ENCODE results near the gene PCDHA1. TPM values are rescaled to one million over a fixed set of nuclear protein-coding genes. Genes with fewer than 3 reads are reported as not detected.

PCDHA1 gene
- total and polyA plus RNA-seq, 2 experiments from 2014 or later: 0.29 TPM; not detected in 1

DNA sequence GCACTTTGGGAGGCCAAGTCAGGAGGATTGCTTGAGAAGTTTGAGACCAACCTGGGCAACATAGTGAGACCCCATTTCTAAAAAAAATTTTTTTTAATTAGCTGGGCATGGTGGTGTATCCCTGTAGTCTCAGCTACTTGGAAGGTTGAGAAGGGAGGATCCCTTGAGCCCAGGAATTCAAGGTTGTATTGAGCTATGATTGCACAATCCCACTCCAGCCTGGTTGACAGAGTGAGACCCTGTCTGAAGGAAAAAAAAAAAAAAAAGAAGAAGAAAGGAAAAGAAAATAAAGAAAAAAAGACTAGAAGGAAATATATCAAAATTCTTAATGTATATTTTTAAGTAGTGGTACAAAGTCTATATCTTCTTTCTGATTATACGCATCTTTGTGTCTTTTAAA, 236.4 kb downstream of the PCDHA1 start:
- H3K36me3 ChIP-seq: no peaks in the 10 kb centered on the region
- no peak for TF ChIP-seq CTCF (IDR thresholded peaks at IDR 0.05; ENCODE audit: low read depth, low read length)
- H3K9me3 ChIP-seq (ENCODE audit: low read depth): no peaks in the 10 kb centered on the region
- peaks cover 17% of the 10 kb centered on the region for H3K4me1 ChIP-seq (ENCODE audit: low read depth)
- DNase-seq (ENCODE audit: low read depth in 1 of 2, low spot score in 1 of 2): no peak
- no peak overlapping the region for H3K4me3 ChIP-seq
- H3K27ac ChIP-seq: no peak overlapping the region
- no peaks in the 10 kb centered on the region for H3K27me3 ChIP-seq

DNA sequence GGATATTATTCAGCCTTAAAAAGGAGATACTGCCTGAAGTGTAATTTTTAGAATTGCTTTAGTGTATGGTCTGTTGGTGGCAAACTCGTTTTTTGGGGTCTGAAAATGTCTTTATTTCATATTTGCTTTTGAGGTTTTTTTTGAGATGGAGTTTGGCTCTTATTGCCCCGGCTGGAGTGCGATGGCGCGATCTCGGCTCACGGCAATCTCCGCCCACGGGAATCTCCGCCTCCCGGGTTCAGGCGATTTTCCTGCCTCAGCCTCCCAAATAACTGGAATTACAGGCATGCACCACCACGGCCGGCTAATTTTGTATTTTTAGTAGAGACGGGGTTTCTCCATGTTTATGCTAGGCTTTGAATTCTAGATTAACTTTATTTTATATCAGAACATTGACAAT, 245.1 kb downstream of the PCDHA1 start:
- DNase-seq (ENCODE audit: low read depth in 1 of 2, low spot score in 1 of 2): no peak
- no peaks in the 10 kb centered on the region for H3K27me3 ChIP-seq
- H3K36me3 ChIP-seq: no peaks in the 10 kb centered on the region
- peaks cover 21% of the 10 kb centered on the region for H3K4me1 ChIP-seq (ENCODE audit: low read depth)
- no peak overlapping the region for H3K4me3 ChIP-seq
- H3K27ac ChIP-seq: no peak overlapping the region
- TF ChIP-seq CTCF (IDR thresholded peaks at IDR 0.05; ENCODE audit: low read depth, low read length): no peak
- no peaks in the 10 kb centered on the region for H3K9me3 ChIP-seq (ENCODE audit: low read depth)

GRCh38 chr5:141032626-141033025, 246.7 kb downstream of the PCDHA1 start:
- Histone ChIP-seq H3K4me1 (ENCODE audit: low read depth) (peaks cover 5% of the 10 kb centered on the region), H3K4me3 (no peak overlapping the region), H3K9me3 (ENCODE audit: low read depth) (no peaks in the 10 kb centered on the region), H3K36me3 (no peaks in the 10 kb centered on the region), H3K27ac (no peak overlapping the region), H3K27me3 (no peaks in the 10 kb centered on the region)
- no peak for TF ChIP-seq CTCF (IDR thresholded peaks at IDR 0.05; ENCODE audit: low read depth, low read length)
- no peak for DNase-seq (ENCODE audit: low read depth in 1 of 2, low spot score in 1 of 2)

DNA sequence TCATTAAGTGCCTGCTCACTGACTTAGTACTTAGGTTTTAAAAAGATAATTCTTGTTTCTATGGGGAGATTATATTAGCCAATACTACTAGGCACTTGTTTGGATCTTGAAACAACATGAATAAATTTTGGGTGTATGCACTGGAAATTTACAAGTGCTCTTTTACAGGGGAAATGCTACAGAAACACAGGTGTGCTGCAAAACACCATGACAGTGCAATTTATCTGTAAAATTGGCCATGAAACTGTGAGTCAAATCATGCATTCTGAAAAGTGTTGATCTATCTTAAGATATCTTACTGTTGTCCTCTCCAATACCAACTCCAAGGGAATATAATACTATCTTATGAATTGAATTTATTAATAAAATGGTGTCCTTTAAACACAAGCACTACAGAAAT, 253.1 kb downstream of the PCDHA1 start:
- Histone ChIP-seq H3K4me1 (ENCODE audit: low read depth) (no peaks in the 10 kb centered on the region), H3K4me3 (no peak overlapping the region), H3K27ac (no peak overlapping the region), H3K27me3 (no peaks in the 10 kb centered on the region), H3K9me3 (ENCODE audit: low read depth) (no peaks in the 10 kb centered on the region), H3K36me3 (no peaks in the 10 kb centered on the region)
- no peak for DNase-seq (ENCODE audit: low read depth in 1 of 2, low spot score in 1 of 2)
- no peak for TF ChIP-seq CTCF (IDR thresholded peaks at IDR 0.05; ENCODE audit: low read depth, low read length)

DNA sequence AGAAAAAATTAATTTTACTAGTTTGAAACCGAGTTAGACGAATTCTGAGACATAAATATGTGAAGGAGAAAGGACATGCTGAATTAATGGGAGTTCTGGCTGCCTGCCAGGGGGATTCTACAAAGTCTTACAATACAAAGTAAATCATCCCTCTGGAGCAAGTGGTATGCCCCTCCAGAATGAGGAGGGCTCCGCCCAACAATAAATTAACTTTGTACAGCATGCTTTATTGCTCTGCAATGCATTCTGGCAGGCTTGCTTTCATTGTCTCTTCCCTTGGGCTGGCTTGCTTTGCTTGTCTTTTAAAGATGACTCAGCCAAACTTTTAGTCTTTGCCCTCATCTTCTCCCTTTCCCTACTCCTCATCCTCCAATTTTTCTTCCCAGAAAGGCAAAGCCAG, 253.6 kb downstream of the PCDHA1 start:
- H3K9me3 ChIP-seq (ENCODE audit: low read depth): no peaks in the 10 kb centered on the region
- no peak overlapping the region for H3K27ac ChIP-seq
- peak overlapping the region; percentile 64 for H3K4me3 ChIP-seq
- no peak for TF ChIP-seq CTCF (IDR thresholded peaks at IDR 0.05; ENCODE audit: low read depth, low read length)
- H3K4me1 ChIP-seq (ENCODE audit: low read depth): no peaks in the 10 kb centered on the region
- DNase-seq (ENCODE audit: low read depth in 1 of 2, low spot score in 1 of 2): no peak
- H3K36me3 ChIP-seq: no peaks in the 10 kb centered on the region
- H3K27me3 ChIP-seq: no peaks in the 10 kb centered on the region
